Measurements from ENCODE around the gene WDR90.

DNA sequence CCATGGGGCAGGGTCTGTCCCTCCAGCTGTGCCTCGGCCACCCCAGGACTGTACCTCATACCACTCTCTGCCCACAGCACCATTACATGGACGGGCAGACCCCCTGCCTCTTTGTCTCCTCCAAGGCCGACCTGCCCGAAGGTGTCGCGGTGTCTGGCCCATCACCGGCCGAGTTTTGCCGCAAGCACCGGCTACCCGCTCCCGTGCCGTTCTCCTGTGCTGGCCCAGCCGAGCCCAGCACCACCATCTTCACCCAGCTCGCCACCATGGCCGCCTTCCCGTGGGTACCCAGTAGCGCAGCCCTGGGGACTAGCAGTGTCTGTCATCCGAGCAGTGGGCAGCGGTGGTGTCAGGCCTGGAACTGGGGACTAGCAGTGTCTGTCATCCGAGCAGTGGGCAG, 23.7 kb downstream of the WDR90 start:
- TF ChIP-seq, protein P1, sequence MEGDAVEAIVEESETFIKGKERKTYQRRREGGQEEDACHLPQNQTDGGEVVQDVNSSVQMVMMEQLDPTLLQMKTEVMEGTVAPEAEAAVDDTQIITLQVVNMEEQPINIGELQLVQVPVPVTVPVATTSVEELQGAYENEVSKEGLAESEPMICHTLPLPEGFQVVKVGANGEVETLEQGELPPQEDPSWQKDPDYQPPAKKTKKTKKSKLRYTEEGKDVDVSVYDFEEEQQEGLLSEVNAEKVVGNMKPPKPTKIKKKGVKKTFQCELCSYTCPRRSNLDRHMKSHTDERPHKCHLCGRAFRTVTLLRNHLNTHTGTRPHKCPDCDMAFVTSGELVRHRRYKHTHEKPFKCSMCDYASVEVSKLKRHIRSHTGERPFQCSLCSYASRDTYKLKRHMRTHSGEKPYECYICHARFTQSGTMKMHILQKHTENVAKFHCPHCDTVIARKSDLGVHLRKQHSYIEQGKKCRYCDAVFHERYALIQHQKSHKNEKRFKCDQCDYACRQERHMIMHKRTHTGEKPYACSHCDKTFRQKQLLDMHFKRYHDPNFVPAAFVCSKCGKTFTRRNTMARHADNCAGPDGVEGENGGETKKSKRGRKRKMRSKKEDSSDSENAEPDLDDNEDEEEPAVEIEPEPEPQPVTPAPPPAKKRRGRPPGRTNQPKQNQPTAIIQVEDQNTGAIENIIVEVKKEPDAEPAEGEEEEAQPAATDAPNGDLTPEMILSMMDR (conservative IDR thresholded peaks at IDR 0.05 in 1 of 2, IDR thresholded peaks at IDR 0.05 in 1 of 2; ENCODE audit: extremely low read depth in 1 of 2, insufficient read depth in 1 of 2, low read depth in 1 of 2, low read length in 2 of 2): no peak
- TF ChIP-seq EZH2 (IDR thresholded peaks at IDR 0.05; ENCODE audit: borderline replicate concordance, low read length): no peak
